ENCODE results near the gene EIF2B5. TPM values are rescaled to one million over a fixed set of nuclear protein-coding genes. Genes with fewer than 3 reads are reported as not detected.
A peak's percentile ranks its signal among the peaks of the same experiment; 100 is the strongest.
"Not testable (repeated sequence)": the region's sequence is repeated elsewhere in the genome, so short reads cannot be mapped to it uniquely, and the experiment has no call there.

EIF2B5 gene
- 32.2 TPM for total RNA-seq
- long read RNA-seq, transcript EIF2B5-201 (16 exons, 2,656 nt): major isoform, 46 of 53 reads
- long read RNA-seq, partial matches to known transcripts: 0 of 53 reads
- long read RNA-seq, other reads (novel, unspliced or antisense): 5 of 53 reads

- intact Hi-C loops (cut with DNase I): loop anchor here (1.0 to 2.0 kb wide), 4 partner anchors 19 to 114 kb away; partner anchors contain the start of genes ABCF3, AP2M1, DVL3 and EEF1AKMT4
- ATAC-seq (peak; percentile 97), DNase-seq (ENCODE audit: missing footprints) (peak; percentile 95)
Observed at GRCh38 chr3:184135149-184135910, at the start of gene EIF2B5. TSS of gene EIF2B5 (plus strand) at chr3:184135358. CDS start at chr3:184135386, 28 bp downstream.

GRCh38 chr3:184085389-184085852 is 49.7 kb upstream of the EIF2B5 start:
- DNase-seq (ENCODE audit: missing footprints): no peak
- no peak for ATAC-seq
- intact Hi-C loops (cut with DNase I): no loop called here

GRCh38 chr3:184092199-184092598 is 43.0 kb upstream of the EIF2B5 start:
- no peak for DNase-seq (ENCODE audit: missing footprints)
- intact Hi-C loops (cut with DNase I): no loop called here

GRCh38 chr3:184096811-184097383 is 38.3 kb upstream of the EIF2B5 start, which contains the start of gene HTR3E:
TSS of gene HTR3E (plus strand) at chr3:184097064. CDS start at chr3:184097530, 466 bp downstream.
- intact Hi-C loops (cut with DNase I): no loop called here
- DNase-seq (ENCODE audit: missing footprints) (no peak), ATAC-seq (no peak)

More at GRCh38 chr3:184092199-184092598, 43.0 kb upstream of the EIF2B5 start:
- no peak for ATAC-seq

- intact Hi-C loops (cut with DNase I): no loop called here
- DNase-seq (ENCODE audit: missing footprints) (no peak), ATAC-seq (no peak)
Observed at GRCh38 chr3:184097556-184097955, 37.6 kb upstream of the EIF2B5 start.

GRCh38 chr3:184099806-184100686 is 35.1 kb upstream of the EIF2B5 start:
- intact Hi-C loops (cut with DNase I): no loop called here
- no peak for ATAC-seq
- DNase-seq (ENCODE audit: missing footprints): no peak

- no peak for ATAC-seq
- intact Hi-C loops (cut with DNase I): no loop called here
- DNase-seq (ENCODE audit: missing footprints): no peak
Observed at GRCh38 chr3:184110316-184110725, 24.8 kb upstream of the EIF2B5 start.

- intact Hi-C loops (cut with DNase I): no loop called here
- DNase-seq (ENCODE audit: missing footprints): no peak
- no peak for ATAC-seq
Observed at GRCh38 chr3:184116017-184116416, 19.1 kb upstream of the EIF2B5 start.

GRCh38 chr3:184117636-184118035 is 17.5 kb upstream of the EIF2B5 start:
- no peak for ATAC-seq
- intact Hi-C loops (cut with DNase I): no loop called here
- DNase-seq (ENCODE audit: missing footprints): no peak

- not testable (repeated sequence) for ATAC-seq; DNase-seq (ENCODE audit: missing footprints)
Observed at GRCh38 chr3:184121031-184121430, 14.1 kb upstream of the EIF2B5 start.

GRCh38 chr3:184126006-184126405 is 9.2 kb upstream of the EIF2B5 start:
- intact Hi-C loops (cut with DNase I): no loop called here
- no peak for DNase-seq (ENCODE audit: missing footprints)
- no peak for ATAC-seq

More at GRCh38 chr3:184121031-184121430, 14.1 kb upstream of the EIF2B5 start:
- intact Hi-C loops (cut with DNase I): not testable (repeated sequence)

GRCh38 chr3:184129012-184129411 is 6.1 kb upstream of the EIF2B5 start:
- intact Hi-C loops (cut with DNase I): no loop called here
- ATAC-seq: no peak
- no peak for DNase-seq (ENCODE audit: missing footprints)

GRCh38 chr3:184132945-184133344 is 2.2 kb upstream of the EIF2B5 start:
- no peak for ATAC-seq

GRCh38 chr3:184133840-184134745 is 1.1 kb upstream of the EIF2B5 start:
- DNase-seq (ENCODE audit: missing footprints): peak; percentile 94
- intact Hi-C loops (cut with DNase I): loop anchor here (2.0 to 5.0 kb wide), 3 partner anchors 21 to 117 kb away; partner anchors contain the start of genes ABCC5, AP2M1 and DVL3
- ATAC-seq: peak; percentile 88

More at GRCh38 chr3:184132945-184133344, 2.2 kb upstream of the EIF2B5 start:
- no peak for DNase-seq (ENCODE audit: missing footprints)
- intact Hi-C loops (cut with DNase I): loop anchor here (5.0 kb wide), 1 partner anchor 116 kb away; the partner anchor contains the start of gene ABCC5

GRCh38 chr3:184134746-184135148 is 411 bp upstream of the EIF2B5 start:
- intact Hi-C loops (cut with DNase I): loop anchor here (1.0 to 5.0 kb wide), 5 partner anchors 20 to 117 kb away; partner anchors contain the start of genes ABCC5, ABCF3, AP2M1 and DVL3
- DNase-seq (ENCODE audit: missing footprints) (no peak), ATAC-seq (peak; percentile 5)

GRCh38 chr3:184135911-184136260 is 728 bp downstream of the EIF2B5 start:
- DNase-seq (ENCODE audit: missing footprints) (no peak), ATAC-seq (no peak)
- intact Hi-C loops (cut with DNase I): loop anchor here (1.0 to 2.0 kb wide), 4 partner anchors 19 to 113 kb away; partner anchors contain the start of genes ABCF3, AP2M1, DVL3 and EEF1AKMT4

GRCh38 chr3:184140436-184140835 is 5.3 kb downstream of the EIF2B5 start:
- intact Hi-C loops (cut with DNase I): loop anchor here (10.0 kb wide), 1 partner anchor 246 kb away; no protein-coding TSS in a partner anchor
- no peak for DNase-seq (ENCODE audit: missing footprints)
- ATAC-seq: no peak
